OCI-LY7 (cell line): ENCODE data around the gene TLR6. TPM values are rescaled to one million over a fixed set of nuclear protein-coding genes. Genes with fewer than 3 reads are reported as not detected.

ENCODE experiments used
- BruUV-seq: library from RNA; stranded (reverse); fragments of 400-500 nt; replicated peaks from 2 replicates; lab custom pipeline; 2021; lab: Mats Ljungman, UMichigan
- CTCF ChIA-PET: fragments of 300-600 bp; sonication (Branson Sonifier 250); formaldehyde crosslinking; loops from one replicate; lab custom pipeline; 2022; ENCODE audit warnings: antibody characterized with exemption; ENCODE audit not compliant: unreplicated experiment; lab: Charles Lee
- POLR2A ChIA-PET: fragments of 300-600 bp; sonication (Branson Sonifier 250); formaldehyde crosslinking; loops from one replicate; lab custom pipeline; 2022; ENCODE audit warnings: antibody characterized with exemption; lab: Charles Lee
- DNase-seq: peaks from one replicate; pipeline ENCODE4 v3.0.0-alpha.2; 2015; ENCODE audit warnings: low spot score
- H2AFZ ChIP-seq: fragments of 200-600 bp; sonication (generic), shearing (Covaris generic); 2 replicates; pipeline ENCODE4 v1.6.1; 2014; ENCODE audit warnings: mild to moderate bottlenecking, antibody characterized with exemption, low read length, moderate library complexity
- H3K27ac ChIP-seq: fragments of 200-600 bp; sonication (generic); 2 replicates; pipeline ENCODE4 v1.5.1; 2014; ENCODE audit warnings: mixed run types, low read depth, mild to moderate bottlenecking, moderate library complexity, low read length, inconsistent platforms; ENCODE audit not compliant: poor library complexity, severe bottlenecking
- H3K36me3 ChIP-seq: fragments of 200-600 bp; sonication (generic); 2 replicates; pipeline ENCODE4 v1.6.1; 2014; ENCODE audit warnings: mild to moderate bottlenecking, antibody characterized with exemption, low read length, moderate library complexity, mixed read lengths; ENCODE audit not compliant: insufficient read depth
- H3K4me1 ChIP-seq: fragments of 200-600 bp; sonication (generic); 2 replicates; pipeline ENCODE4 v1.5.1; 2014; ENCODE audit warnings: mild to moderate bottlenecking, low read length; ENCODE audit not compliant: insufficient read depth, poor library complexity, severe bottlenecking
- H3K4me2 ChIP-seq: fragments of 200-600 bp; sonication (generic); 2 replicates; pipeline ENCODE4 v1.6.1; 2014; ENCODE audit warnings: mild to moderate bottlenecking, low read length
- H3K4me3 ChIP-seq: fragments of 200-600 bp; sonication (generic); 2 replicates; pipeline ENCODE4 v1.5.1; 2014; ENCODE audit warnings: mild to moderate bottlenecking, low read depth, low read length; ENCODE audit not compliant: poor library complexity, severe bottlenecking
- H3K79me2 ChIP-seq: fragments of 200-600 bp; sonication (generic); 2 replicates; pipeline ENCODE4 v1.6.1; 2016; ENCODE audit warnings: low read depth, mild to moderate bottlenecking, low read length, moderate library complexity, mixed read lengths; ENCODE audit not compliant: insufficient read depth
- H3K9me2 ChIP-seq: fragments of 200-600 bp; sonication (generic); 2 replicates; pipeline ENCODE4 v1.6.1; 2016; ENCODE audit warnings: mild to moderate bottlenecking, low read length, mixed read lengths; ENCODE audit not compliant: insufficient read depth
- H3K9me3 ChIP-seq: fragments of 200-600 bp; sonication (generic); 2 replicates; pipeline ENCODE4 v1.6.1; 2014; ENCODE audit warnings: mild to moderate bottlenecking, mixed run types, low read length, mixed read lengths
- H4K20me1 ChIP-seq: fragments of 200-600 bp; sonication (generic); 2 replicates; pipeline ENCODE4 v1.6.1; 2014; ENCODE audit warnings: mild to moderate bottlenecking, antibody characterized with exemption, low read length, moderate library complexity, mixed read lengths; ENCODE audit not compliant: insufficient read depth
- EZH2phosphoT487 ChIP-seq: fragments of 200-600 bp; sonication (generic); IDR thresholded peaks from 2 replicates; pipeline ENCODE4 v1.6.1; 2018; ENCODE audit warnings: low read depth, borderline replicate concordance, mild to moderate bottlenecking, mixed run types, antibody characterized with exemption, low read length, moderate library complexity, mixed read lengths
- intact Hi-C: fragments of 100-400 bp; cut with micrococcal nuclease; formaldehyde crosslinking; loops from one replicate; pipeline ENCODE4 v1.10.0; 2022; ENCODE audit not compliant: unreplicated experiment
- total RNA-seq, 2 experiments: library from RNA; depleted of rRNA in 1 of 2; stranded (reverse); fragments of >200 nt in 1 of 2; shearing (Covaris generic) in 1 of 2; gene quantifications; 2 replicates each; pipeline ENCODE4 v1.2.3, GENCODE V29; 2014 to 2022
- TF ChIP-seq, protein P1 (sequence below): fragments of 200-600 bp; sonication (generic); conservative IDR thresholded peaks from 2 replicates; pipeline ENCODE4 v1.5.1; 2014; ENCODE audit warnings: mild to moderate bottlenecking, antibody characterized with exemption, low read length, moderate library complexity, mixed read lengths

TLR6 gene
- total RNA-seq, 2 experiments from 2014 or later, result 1.5 to 9.2 TPM

DNA sequence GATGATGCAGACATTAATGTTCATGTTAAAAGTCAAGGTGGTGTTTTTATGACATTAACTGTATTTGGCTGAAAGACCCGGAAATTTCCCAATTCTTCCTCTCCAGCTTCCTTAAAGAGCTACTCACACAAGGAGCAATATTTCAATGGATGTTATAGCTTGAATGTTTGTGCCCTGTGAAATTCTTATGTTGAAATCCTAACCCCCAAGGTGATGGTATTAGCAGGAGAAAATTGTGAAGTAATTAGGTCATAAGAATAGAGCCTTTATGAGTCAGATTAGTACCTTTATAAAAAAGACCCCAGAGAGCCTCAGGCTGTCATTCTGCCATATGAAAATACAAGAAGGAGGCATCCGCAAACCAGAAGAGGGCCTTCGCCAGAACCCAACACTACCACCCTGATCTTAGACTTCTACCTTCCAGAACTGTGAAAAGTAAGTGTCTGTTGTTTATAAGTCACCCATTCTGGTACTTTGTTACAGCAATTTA is 55.6 kb downstream of the TLR6 start:
- H3K36me3 ChIP-seq, result peaks cover 57% of the 10 kb centered on the region
- no peak for TF ChIP-seq EZH2phosphoT487
- TF ChIP-seq, protein P1, sequence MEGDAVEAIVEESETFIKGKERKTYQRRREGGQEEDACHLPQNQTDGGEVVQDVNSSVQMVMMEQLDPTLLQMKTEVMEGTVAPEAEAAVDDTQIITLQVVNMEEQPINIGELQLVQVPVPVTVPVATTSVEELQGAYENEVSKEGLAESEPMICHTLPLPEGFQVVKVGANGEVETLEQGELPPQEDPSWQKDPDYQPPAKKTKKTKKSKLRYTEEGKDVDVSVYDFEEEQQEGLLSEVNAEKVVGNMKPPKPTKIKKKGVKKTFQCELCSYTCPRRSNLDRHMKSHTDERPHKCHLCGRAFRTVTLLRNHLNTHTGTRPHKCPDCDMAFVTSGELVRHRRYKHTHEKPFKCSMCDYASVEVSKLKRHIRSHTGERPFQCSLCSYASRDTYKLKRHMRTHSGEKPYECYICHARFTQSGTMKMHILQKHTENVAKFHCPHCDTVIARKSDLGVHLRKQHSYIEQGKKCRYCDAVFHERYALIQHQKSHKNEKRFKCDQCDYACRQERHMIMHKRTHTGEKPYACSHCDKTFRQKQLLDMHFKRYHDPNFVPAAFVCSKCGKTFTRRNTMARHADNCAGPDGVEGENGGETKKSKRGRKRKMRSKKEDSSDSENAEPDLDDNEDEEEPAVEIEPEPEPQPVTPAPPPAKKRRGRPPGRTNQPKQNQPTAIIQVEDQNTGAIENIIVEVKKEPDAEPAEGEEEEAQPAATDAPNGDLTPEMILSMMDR, result no peak
- ChIA-PET CTCF (interaction anchor here (1.0 kb wide), 1 partner anchor 60 kb away, joined by 3 read pairs; no protein-coding TSS in a partner anchor), POLR2A (interaction anchor here (0.5 to 1.1 kb wide), 4 partner anchors 13 to 262 kb away, joined by 3 to 4 read pairs (median 3); no protein-coding TSS in a partner anchor)
- DNase-seq, result no peak
- intact Hi-C loops, result no loop called here
- H3K4me1 ChIP-seq, result peaks cover 23% of the 10 kb centered on the region
- no TSS peak for BruUV-seq
- no peaks in the 10 kb centered on the region for H3K9me2 ChIP-seq
- H3K4me2 ChIP-seq, result no peak overlapping the region
- no peaks in the 10 kb centered on the region for H4K20me1 ChIP-seq
- no peak overlapping the region for H3K4me3 ChIP-seq
- no peak overlapping the region for H2AFZ ChIP-seq
- no peaks in the 10 kb centered on the region for H3K79me2 ChIP-seq
- no peak overlapping the region for H3K27ac ChIP-seq
- peaks cover 26% of the 10 kb centered on the region for H3K9me3 ChIP-seq

GRCh38 chr4:38800366-38800765 is 56.3 kb downstream of the TLR6 start:
- Histone ChIP-seq H3K9me2 (no peaks in the 10 kb centered on the region), H3K4me1 (peaks cover 17% of the 10 kb centered on the region), H3K4me3 (no peak overlapping the region), H3K79me2 (no peaks in the 10 kb centered on the region), H3K36me3 (peaks cover 62% of the 10 kb centered on the region), H3K27ac (no peak overlapping the region), H3K4me2 (no peak overlapping the region), H2AFZ (no peak overlapping the region), H3K9me3 (peaks cover 26% of the 10 kb centered on the region), H4K20me1 (no peaks in the 10 kb centered on the region)
- intact Hi-C loops, result no loop called here
- ChIA-PET POLR2A (interaction anchor here (0.5 to 1.3 kb wide), 6 partner anchors 14 to 386 kb away, joined by 3 to 4 read pairs (median 3); no protein-coding TSS in a partner anchor), CTCF (interaction anchor here (1.0 kb wide), 1 partner anchor 60 kb away, joined by 3 read pairs; no protein-coding TSS in a partner anchor)
- no peak for DNase-seq
- no TSS peak for BruUV-seq
- TF ChIP-seq, protein P1, result no peak
- TF ChIP-seq EZH2phosphoT487, result no peak

- no peaks in the 10 kb centered on the region for H4K20me1 ChIP-seq
- no peak for TF ChIP-seq EZH2phosphoT487
- TF ChIP-seq, protein P1, result no peak
- H3K9me2 ChIP-seq, result no peaks in the 10 kb centered on the region
- H3K36me3 ChIP-seq, result peaks cover 23% of the 10 kb centered on the region
- H3K4me1 ChIP-seq, result no peaks in the 10 kb centered on the region
- peaks cover under 1% of the 10 kb centered on the region; the same call in 1 of the 2 replicates for H3K9me3 ChIP-seq
- no peak for DNase-seq
- no TSS peak for BruUV-seq
- H3K79me2 ChIP-seq, result no peaks in the 10 kb centered on the region
- CTCF ChIA-PET, result interaction anchor here (0.7 kb wide), 1 partner anchor 8 kb away, joined by 3 read pairs; no protein-coding TSS in a partner anchor
- intact Hi-C loops, result no loop called here
- no peak overlapping the region for H3K27ac ChIP-seq
- H3K4me2 ChIP-seq, result no peak overlapping the region
- no peak overlapping the region for H3K4me3 ChIP-seq
- no peak overlapping the region for H2AFZ ChIP-seq
- POLR2A ChIA-PET, result interaction anchor here (0.7 to 2.9 kb wide), 4 partner anchors 9 to 103 kb away, joined by 3 to 14 read pairs (median 8); partner anchors contain the start of genes TLR1 and TLR10
Observed at GRCh38 chr4:38795087-38795486, 61.5 kb downstream of the TLR6 start.
